H1 (cell line): Measurements from ENCODE around the gene SSUH2. TPM values are rescaled to one million over a fixed set of nuclear protein-coding genes. Genes with fewer than 3 reads are reported as not detected.

Experiments used
- CTCF ChIA-PET: fragments of 300-600 bp; sonication (Branson Sonifier 250); formaldehyde crosslinking; loops from one replicate; lab custom pipeline; 2021; ENCODE audit not compliant: partially characterized antibody; lab: Charles Lee
- POLR2A ChIA-PET: fragments of 300-600 bp; sonication (Branson Sonifier 250); formaldehyde crosslinking; loops from one replicate; lab custom pipeline; 2021; ENCODE audit warnings: inconsistent platforms; ENCODE audit not compliant: partially characterized antibody; lab: Charles Lee
- DNase-seq, 2 experiments: peaks; one replicate each; pipeline versions ENCODE4 v3.0.0 to v3.0.0-alpha.2; 2010 to 2022; ENCODE audit warnings: low spot score in 2 of 2, low read depth in 1 of 2, mixed read lengths in 1 of 2
- FAIRE-seq: peaks from 2 replicates; lab custom pipeline; 2011; peaks lifted over from hg19 to GRCh38; lab: Jason Lieb, UNC
- H2AFZ ChIP-seq: 2 replicates; pipeline ENCODE4 v1.8.1; 2012; ENCODE audit warnings: low read length, inconsistent platforms
- H2AK5ac ChIP-seq: 2 replicates; pipeline ENCODE4 v1.6.1; 2013; ENCODE audit warnings: low read depth, low read length
- H2BK120ac ChIP-seq: replicated peaks from 2 replicates; pipeline ENCODE3; 2013; ENCODE audit warnings: low read depth, low read length, inconsistent platforms
- H2BK12ac ChIP-seq: 2 replicates; pipeline ENCODE4 v1.6.1; 2013; ENCODE audit warnings: low read depth, low read length
- H2BK15ac ChIP-seq: 2 replicates; pipeline ENCODE4 v1.6.1; 2013; ENCODE audit warnings: low read length
- H2BK20ac ChIP-seq: 2 replicates; pipeline ENCODE4 v1.6.1; 2013; ENCODE audit warnings: low read length
- H2BK5ac ChIP-seq: 2 replicates; pipeline ENCODE4 v1.6.1; 2013; ENCODE audit warnings: low read depth, low read length
- H3K14ac ChIP-seq: 2 replicates; pipeline ENCODE4 v1.6.1; 2013; ENCODE audit warnings: inconsistent platforms; ENCODE audit not compliant: insufficient read length
- H3K18ac ChIP-seq: 2 replicates; pipeline ENCODE4 v1.6.1; 2013; ENCODE audit warnings: low read length; ENCODE audit errors: extremely low read depth
- H3K23ac ChIP-seq: 2 replicates; pipeline ENCODE4 v1.6.1; 2013; ENCODE audit warnings: inconsistent platforms; ENCODE audit not compliant: insufficient read length
- H3K23me2 ChIP-seq: 2 replicates; pipeline ENCODE4 v1.6.1; 2013; ENCODE audit warnings: low read depth, low read length
- H3K27ac ChIP-seq: 2 replicates; pipeline ENCODE4 v1.6.1; 2011; ENCODE audit warnings: low read depth, low read length, inconsistent platforms
- H3K27me3 ChIP-seq, 4 experiments: replicated peaks in 1 of 4; 1 replicate in 1 of 4; 2 replicates in 3 of 4; pipeline versions ENCODE4 v1.6.1 to v1.8.1; 2011 to 2013; ENCODE audit warnings: low read length in 3 of 4, mild to moderate bottlenecking in 3 of 4, inconsistent platforms in 2 of 4, mixed read lengths in 2 of 4, moderate library complexity in 1 of 4; ENCODE audit not compliant: control insufficient read depth in 3 of 4, insufficient read depth in 3 of 4; ENCODE audit errors: extremely low read depth in 1 of 4
- H3K36me3 ChIP-seq, 4 experiments: 2 replicates each; pipeline versions ENCODE4 v1.6.1 to v1.8.1; 2011 to 2013; ENCODE audit warnings: mild to moderate bottlenecking in 4 of 4, low read length in 3 of 4, moderate library complexity in 2 of 4, control low read depth in 1 of 4, inconsistent platforms in 1 of 4; ENCODE audit not compliant: insufficient read depth in 4 of 4, control insufficient read depth in 2 of 4
- H3K4ac ChIP-seq: replicated peaks from 2 replicates; pipeline ENCODE3; 2013; ENCODE audit warnings: low read length, low read depth, mixed read lengths, inconsistent platforms; ENCODE audit not compliant: insufficient read length
- H3K4me1 ChIP-seq, 4 experiments: replicated peaks in 1 of 4; 1 replicate in 1 of 4; 2 replicates in 3 of 4; pipeline versions ENCODE4 v1.6.1 to v1.8.1; 2011 to 2013; ENCODE audit warnings: low read length in 3 of 4, inconsistent platforms in 2 of 4, mixed read lengths in 1 of 4; ENCODE audit not compliant: insufficient read depth in 4 of 4, control insufficient read depth in 3 of 4
- H3K4me2 ChIP-seq, 2 experiments: 2 replicates each; pipeline versions ENCODE4 v1.6.1 to v1.8.1; 2011 to 2013; ENCODE audit warnings: low read depth in 2 of 2, low read length in 2 of 2, control low read depth in 1 of 2, inconsistent platforms in 1 of 2, mild to moderate bottlenecking in 1 of 2; ENCODE audit not compliant: insufficient read depth in 1 of 2
- H3K4me3 ChIP-seq, 4 experiments: fragments of 200-600, 300-600 bp in 1 of 4; sonication (generic), shearing (Covaris generic), sonication (Bioruptor Twin) in 1 of 4; 2 replicates each; pipeline versions ENCODE4 v1.5.1 to v1.8.1; 2011 to 2016; ENCODE audit warnings: low read length in 4 of 4, low read depth in 3 of 4, control low read depth in 2 of 4, inconsistent platforms in 2 of 4, mild to moderate bottlenecking in 2 of 4, mixed read lengths in 1 of 4, moderate library complexity in 1 of 4; ENCODE audit not compliant: insufficient read depth in 2 of 4; ENCODE audit errors: extremely low read depth in 1 of 4
- H3K56ac ChIP-seq: replicated peaks from 2 replicates; pipeline ENCODE3; 2013; ENCODE audit warnings: low read depth, mild to moderate bottlenecking, mixed read lengths, low read length, inconsistent platforms; ENCODE audit not compliant: insufficient read length
- H3K79me1 ChIP-seq: 2 replicates; pipeline ENCODE4 v1.6.1; 2013; ENCODE audit warnings: low read depth, low read length, control low read depth
- H3K79me2 ChIP-seq, 2 experiments: 2 replicates each; pipeline versions ENCODE4 v1.6.1 to v1.8.1; 2012 to 2013; ENCODE audit warnings: low read length in 2 of 2, mild to moderate bottlenecking in 2 of 2, inconsistent platforms in 1 of 2; ENCODE audit not compliant: insufficient read depth in 2 of 2, control insufficient read depth in 1 of 2
- H3K9ac ChIP-seq, 4 experiments: replicated peaks in 1 of 4; 1 replicate in 1 of 4; 2 replicates in 3 of 4; pipeline versions ENCODE4 v1.6.1 to v1.8.1; 2011 to 2013; ENCODE audit warnings: low read depth in 3 of 4, low read length in 3 of 4, control low read depth in 2 of 4, mild to moderate bottlenecking in 2 of 4, moderate library complexity in 2 of 4, inconsistent platforms in 1 of 4; ENCODE audit errors: extremely low read depth in 1 of 4
- H3K9me3 ChIP-seq, 2 experiments: 2 replicates each; pipeline versions ENCODE4 v1.6.1 to v1.8.1; 2012 to 2013; ENCODE audit warnings: mild to moderate bottlenecking in 2 of 2, moderate library complexity in 2 of 2, control low read depth in 1 of 2, inconsistent platforms in 1 of 2, low read depth in 1 of 2, low read length in 1 of 2, mixed read lengths in 1 of 2; ENCODE audit not compliant: insufficient read depth in 2 of 2
- H4K20me1 ChIP-seq, 2 experiments: replicated peaks in 1 of 2; 2 replicates each; pipeline versions ENCODE3 to v1.8.1; 2011 to 2013; ENCODE audit warnings: inconsistent platforms in 2 of 2, low read length in 2 of 2, mild to moderate bottlenecking in 1 of 2; ENCODE audit not compliant: insufficient read depth in 2 of 2, control insufficient read depth in 1 of 2
- H4K5ac ChIP-seq: 2 replicates; pipeline ENCODE4 v1.6.1; 2013; ENCODE audit warnings: low read length, low read depth, mixed read lengths, inconsistent platforms; ENCODE audit not compliant: insufficient read length
- H4K8ac ChIP-seq: 2 replicates; pipeline ENCODE4 v1.8.0; 2013; ENCODE audit warnings: mild to moderate bottlenecking, moderate library complexity, low read length, inconsistent platforms; ENCODE audit not compliant: insufficient read depth; ENCODE audit errors: extremely low read depth
- H4K91ac ChIP-seq: replicated peaks from 2 replicates; pipeline ENCODE3; 2013; ENCODE audit warnings: low read length, mixed read lengths, inconsistent platforms; ENCODE audit not compliant: insufficient read length
- ASH2L ChIP-seq: fragments of 200-600, 300-600 bp; sonication (generic); IDR thresholded peaks from one replicate; pipeline ENCODE4 v1.7.1; 2017; ENCODE audit warnings: low read length
- ATF3 ChIP-seq: IDR thresholded peaks from 2 replicates; pipeline ENCODE4 v1.6.1; 2011; ENCODE audit warnings: low read depth, mild to moderate bottlenecking, low read length; ENCODE audit not compliant: insufficient read depth
- CEBPB ChIP-seq: IDR thresholded peaks from 2 replicates; pipeline ENCODE4 v1.6.1; 2012; ENCODE audit warnings: low read depth, low read length
- GTF2F1 ChIP-seq: IDR thresholded peaks from 2 replicates; pipeline ENCODE4 v1.6.1; 2012; ENCODE audit warnings: low read depth, low read length, improper control_type of control experiment, borderline replicate concordance
- HDAC6 ChIP-seq: IDR thresholded peaks from one replicate; pipeline ENCODE4 v1.7.1; 2012; ENCODE audit warnings: low read depth, mild to moderate bottlenecking, inconsistent platforms, low read length, moderate library complexity
- JUN ChIP-seq: IDR thresholded peaks from 2 replicates; pipeline ENCODE4 v1.6.1; 2011; ENCODE audit warnings: low read depth, mild to moderate bottlenecking, improper control_type of control experiment, low read length
- JUND ChIP-seq: IDR thresholded peaks from 2 replicates; pipeline ENCODE4 v1.6.1; 2011; ENCODE audit warnings: mild to moderate bottlenecking, improper control_type of control experiment, low read length
- YY1 ChIP-seq: IDR thresholded peaks from 2 replicates; pipeline ENCODE4 v1.6.1; 2011; ENCODE audit warnings: low read depth, mild to moderate bottlenecking, low read length
- WGBS, 2 experiments: shearing (Covaris generic) in 1 of 2; methylation state at CpG; one replicate each; pipeline versions ENCODE4 v1.1.6 to v1.1.7; 2013 to 2015; ENCODE audit warnings: low lambda C conversion rate in 2 of 2, mixed read lengths in 2 of 2, inconsistent platforms in 1 of 2, low coverage in 1 of 2, missing lambda C conversion rate in 1 of 2; ENCODE audit not compliant: insufficient replicate concordance in 2 of 2, insufficient coverage in 1 of 2, insufficient read length in 1 of 2; ENCODE audit errors: extremely low coverage in 1 of 2, missing lambda C conversion rate in 1 of 2; 5-methylcytosine and 5-hydroxymethylcytosine counted together
- polyA plus RNA-seq, 7 experiments: library from polyadenylated mRNA; depleted of rRNA in 3 of 7; stranded (reverse) in 5 of 7; unstranded in 2 of 7; fragments of >200 nt in 5 of 7; fragments of 200-250 nt in 2 of 7; gene quantifications; 1 replicate in 5 of 7; 2 replicates in 1 of 7; 4 replicates in 1 of 7; pipeline versions ENCODE4 v1.2.1 to v1.2.3, GENCODE V29; 2011 to 2013; ENCODE audit warnings: missing spikeins in 2 of 7, mixed read lengths in 2 of 7
- total RNA-seq: library from RNA; stranded (reverse); fragmentation: NEBNext Ultra II Directional; extraction: Animal tissue kit (Norgen Biotek cat#: 25700); gene quantifications from 2 replicates; pipeline ENCODE4 v1.2.1, GENCODE V29; 2021

The SSUH2 gene
- total and polyA plus RNA-seq, 2 of the 8 experiments (the other 6 are each of a cell fraction or from before 2014, with no cell fraction given) = 0.62 to 0.69 TPM

GRCh38 chr3:8576436-8576835 is 68.2 kb downstream of the SSUH2 start:
- H3K9ac ChIP-seq = no peak overlapping the region
- ChIA-PET POLR2A (no interaction called here), CTCF (interaction anchor here (0.7 to 0.9 kb wide), 2 partner anchors 8 to 46 kb away, joined by 3 read pairs; no protein-coding TSS in a partner anchor)
- no peaks in the 10 kb centered on the region for H4K20me1 ChIP-seq
- H2BK12ac ChIP-seq = no peak overlapping the region
- no peaks in the 10 kb centered on the region for H3K79me2 ChIP-seq
- H3K4ac ChIP-seq = no peak overlapping the region
- H3K9me3 ChIP-seq = no peaks in the 10 kb centered on the region
- H2BK120ac ChIP-seq = no peak overlapping the region
- no peak overlapping the region for H2BK15ac ChIP-seq
- peaks cover 0 to 6% (median 1%) of the 10 kb centered on the region in 4 experiments; a peak in 1 of 8 replicates for H3K36me3 ChIP-seq
- WGBS, 2 experiments = 97% methylated on average over 6 of the region's 6 CpGs; no CpG with 5 or more reads in 1 of the 2 experiments
- no peak overlapping the region for H2BK5ac ChIP-seq
- no peak overlapping the region for H2AFZ ChIP-seq
- TF ChIP-seq GTF2F1 = no peak
- no peak for TF ChIP-seq JUN
- no peak for TF ChIP-seq ATF3
- TF ChIP-seq ASH2L = no peak
- TF ChIP-seq CEBPB = no peak
- no peak for TF ChIP-seq YY1
- no peak for TF ChIP-seq JUND
- no peak for TF ChIP-seq HDAC6
- H2BK20ac ChIP-seq = no peak overlapping the region
- no peak overlapping the region for H3K27ac ChIP-seq
- no peak overlapping the region for H3K4me3 ChIP-seq
- no peaks in the 10 kb centered on the region for H3K27me3 ChIP-seq
- H3K23ac ChIP-seq = no peak overlapping the region
- no peak overlapping the region for H2AK5ac ChIP-seq
- H3K4me1 ChIP-seq = no peaks in the 10 kb centered on the region
- FAIRE-seq = no peak
- H3K4me2 ChIP-seq = no peak overlapping the region
- no peak overlapping the region for H4K5ac ChIP-seq
- no peak overlapping the region for H3K18ac ChIP-seq
- H3K79me1 ChIP-seq = no peaks in the 10 kb centered on the region
- no peak overlapping the region for H4K8ac ChIP-seq
- no peak overlapping the region for H3K56ac ChIP-seq
- no peak for DNase-seq
- H3K14ac ChIP-seq = no peak overlapping the region
- H4K91ac ChIP-seq = no peak overlapping the region
- no peaks in the 10 kb centered on the region for H3K23me2 ChIP-seq
